ENCODE data around the gene WEE2.

WEE2 gene

GRCh38 chr7:141691961-141692360 lies 16.2 kb upstream of the WEE2 start:
- DNase-seq, result no peak

GRCh38 chr7:141693082-141693481 lies 15.1 kb upstream of the WEE2 start:
- no peak for DNase-seq

GRCh38 chr7:141695803-141696289 lies 12.3 kb upstream of the WEE2 start:
- no peak for DNase-seq

- peak; percentile 34 for DNase-seq
These were observed 11.8 kb upstream of the WEE2 start for GRCh38 chr7:141696348-141696747.

- no peak for DNase-seq
These were observed 10.8 kb upstream of the WEE2 start for GRCh38 chr7:141697211-141697871.

GRCh38 chr7:141698247-141699015 lies 9.7 kb upstream of the WEE2 start:
- peak; percentile 48 for DNase-seq

- DNase-seq, result no peak
These were observed 8.3 kb upstream of the WEE2 start for GRCh38 chr7:141699860-141700259.

- peak; percentile 2 for DNase-seq
These were observed 7.8 kb upstream of the WEE2 start for GRCh38 chr7:141700296-141700847.

- DNase-seq, result peak; percentile 8
These were observed 7.2 kb upstream of the WEE2 start for GRCh38 chr7:141700848-141701371.

GRCh38 chr7:141701489-141702046 lies 6.6 kb upstream of the WEE2 start:
- DNase-seq, result peak; percentile 18

GRCh38 chr7:141702047-141702567 lies 6.0 kb upstream of the WEE2 start, which contains the start of gene DENND11:
Gene DENND11 (minus strand): TSS chr7:141702166. CDS start chr7:141702153, 13 bp downstream.
- DNase-seq, result peak; percentile 60

- DNase-seq, result no peak
These were observed 5.3 kb upstream of the WEE2 start for GRCh38 chr7:141702892-141703291.

- DNase-seq, result no peak
These were observed 4.0 kb upstream of the WEE2 start for GRCh38 chr7:141704112-141704511.

GRCh38 chr7:141704741-141705140 lies 3.4 kb upstream of the WEE2 start:
- DNase-seq, result no peak

GRCh38 chr7:141706239-141707064 lies 1.7 kb upstream of the WEE2 start:
- DNase-seq, result no peak

GRCh38 chr7:141709318-141709717 lies 1.2 kb downstream of the WEE2 start:
- DNase-seq, result no peak

GRCh38 chr7:141709749-141710148 lies 1.6 kb downstream of the WEE2 start:
- no peak for DNase-seq

GRCh38 chr7:141710301-141710700 lies 2.1 kb downstream of the WEE2 start:
- DNase-seq, result no peak

GRCh38 chr7:141712603-141713255 lies 4.6 kb downstream of the WEE2 start:
- no peak for DNase-seq

GRCh38 chr7:141713890-141714289 lies 5.7 kb downstream of the WEE2 start:
- DNase-seq, result no peak

- DNase-seq, result no peak
These were observed 6.4 kb downstream of the WEE2 start for GRCh38 chr7:141714571-141714970.

- DNase-seq, result no peak
These were observed 6.9 kb downstream of the WEE2 start for GRCh38 chr7:141715018-141715417.
